Neuronal stem cell (in vitro differentiated cells): ENCODE results near the gene CFAP43.

ENCODE experiments used
- DNase-seq: peaks from one replicate; pipeline ENCODE4 v3.0.0-alpha.2; 2013; ENCODE audit warnings: low spot score
- H2AFZ ChIP-seq: one replicate; pipeline ENCODE4 v1.6.1; 2013; ENCODE audit warnings: mild to moderate bottlenecking, low read length, inconsistent platforms
- H2AK5ac ChIP-seq: 2 replicates; pipeline ENCODE4 v1.6.1; 2013; ENCODE audit warnings: low read depth, mild to moderate bottlenecking, inconsistent platforms, low read length, moderate library complexity, mixed read lengths
- H2BK120ac ChIP-seq: 2 replicates; pipeline ENCODE4 v1.6.1; 2013; ENCODE audit warnings: low read depth, mild to moderate bottlenecking, inconsistent platforms, low read length, moderate library complexity, mixed read lengths
- H2BK12ac ChIP-seq: one replicate; pipeline ENCODE4 v1.6.1; 2013; ENCODE audit warnings: low read length, inconsistent platforms
- H2BK15ac ChIP-seq: 2 replicates; pipeline ENCODE4 v1.6.1; 2013; ENCODE audit warnings: mild to moderate bottlenecking, low read length, inconsistent platforms, mixed read lengths
- H2BK5ac ChIP-seq: one replicate; pipeline ENCODE4 v1.6.1; 2013; ENCODE audit warnings: inconsistent platforms, mild to moderate bottlenecking, low read length, moderate library complexity
- H3K14ac ChIP-seq: one replicate; pipeline ENCODE4 v1.6.1; 2013; ENCODE audit warnings: low read length, inconsistent platforms
- H3K18ac ChIP-seq: 2 replicates; pipeline ENCODE4 v1.6.1; 2013; ENCODE audit warnings: low read length, inconsistent platforms
- H3K23ac ChIP-seq: 2 replicates; pipeline ENCODE4 v1.6.1; 2013; ENCODE audit warnings: low read depth, mild to moderate bottlenecking, mixed read lengths, low read length, inconsistent platforms; ENCODE audit not compliant: poor library complexity
- H3K27ac ChIP-seq: replicated peaks from 3 replicates; pipeline ENCODE4 v1.5.1; 2013; ENCODE audit warnings: low read length, inconsistent platforms
- H3K27me3 ChIP-seq, 3 experiments: 2 replicates each; pipeline ENCODE4 v1.6.1; 2013; ENCODE audit warnings: low read length in 3 of 3, mild to moderate bottlenecking in 2 of 3, inconsistent platforms in 1 of 3, low read depth in 1 of 3, mixed read lengths in 1 of 3, moderate library complexity in 1 of 3; ENCODE audit not compliant: control insufficient read depth in 3 of 3, insufficient read depth in 3 of 3
- H3K36me3 ChIP-seq, 2 donors: replicated peaks in 1 of 2; 2 replicates each; pipeline ENCODE4 v1.6.1; 2013; ENCODE audit warnings: low read length in 2 of 2; ENCODE audit not compliant: control insufficient read depth in 2 of 2, insufficient read depth in 2 of 2
- H3K4ac ChIP-seq: 2 replicates; pipeline ENCODE4 v1.6.1; 2013; ENCODE audit warnings: inconsistent platforms, mild to moderate bottlenecking, low read length, moderate library complexity
- H3K4me1 ChIP-seq, 2 donors: 1 replicate in 1 of 2; 2 replicates in 1 of 2; pipeline ENCODE4 v1.6.1; 2013; ENCODE audit warnings: low read length in 2 of 2, low read depth in 1 of 2; ENCODE audit not compliant: control insufficient read depth in 2 of 2, insufficient read depth in 1 of 2
- H3K4me2 ChIP-seq: one replicate; pipeline ENCODE4 v1.6.1; 2013; ENCODE audit warnings: mild to moderate bottlenecking, low read length, inconsistent platforms; ENCODE audit not compliant: insufficient read depth, poor library complexity, severe bottlenecking
- H3K4me3 ChIP-seq, 2 donors: 2 replicates each; pipeline ENCODE4 v1.5.1; 2013; ENCODE audit warnings: low read length in 2 of 2, mild to moderate bottlenecking in 2 of 2, inconsistent platforms in 1 of 2, moderate library complexity in 1 of 2
- H3K79me1 ChIP-seq: one replicate; pipeline ENCODE4 v1.6.1; 2013; ENCODE audit warnings: low read depth, mild to moderate bottlenecking, inconsistent platforms, low read length, moderate library complexity
- H3K9ac ChIP-seq: one replicate; pipeline ENCODE4 v1.6.1; 2013; ENCODE audit warnings: mild to moderate bottlenecking, low read depth, low read length, inconsistent platforms; ENCODE audit not compliant: poor library complexity
- H3K9me3 ChIP-seq, 2 donors: replicated peaks in 1 of 2; 2 replicates each; pipeline versions ENCODE3 to v1.6.1; 2013; ENCODE audit warnings: low read length in 2 of 2, mild to moderate bottlenecking in 2 of 2, inconsistent platforms in 1 of 2, low read depth in 1 of 2, mixed read lengths in 1 of 2, moderate library complexity in 1 of 2; ENCODE audit not compliant: control insufficient read depth in 2 of 2, insufficient read depth in 1 of 2
- H4K8ac ChIP-seq: one replicate; pipeline ENCODE4 v1.6.1; 2013; ENCODE audit warnings: low read depth, mild to moderate bottlenecking, inconsistent platforms, low read length, moderate library complexity
- H4K91ac ChIP-seq: one replicate; pipeline ENCODE4 v1.6.1; 2013; ENCODE audit warnings: low read length, low read depth, mild to moderate bottlenecking, inconsistent platforms; ENCODE audit not compliant: poor library complexity
- WGBS, 2 donors: extraction: QIAGEN DNeasy Blood & Tissue Kit; methylation state at CpG; one replicate each; pipeline ENCODE4 v1.1.7; 2013; ENCODE audit warnings: missing lambda C conversion rate in 2 of 2, mixed read lengths in 1 of 2; ENCODE audit not compliant: insufficient read length in 2 of 2, insufficient replicate concordance in 1 of 2; ENCODE audit errors: extremely low coverage in 2 of 2; 5-methylcytosine and 5-hydroxymethylcytosine counted together

Gene CFAP43

GRCh38 chr10:104268713-104269645, 36.8 kb upstream of the CFAP43 start, which contains the start of gene GSTO2:
Gene GSTO2, plus strand, starts transcription at chr10:104269184. Its CDS starts 5,732 bp downstream, at chr10:104274916.
- H2BK5ac ChIP-seq = no peak within 1 kb of the TSS
- no peaks in the 10 kb centered on the region for H3K9me3 ChIP-seq
- H2BK120ac ChIP-seq = no peak within 1 kb of the TSS
- peaks cover 0 to 45% of the 10 kb centered on the region in 2 donors for H3K36me3 ChIP-seq
- peak within 1 kb of the TSS; percentile 95 for H2AFZ ChIP-seq
- H3K4me1 ChIP-seq = peaks cover 4 to 7% of the 10 kb centered on the region in 2 donors
- no peak within 1 kb of the TSS for H4K91ac ChIP-seq
- no CpG with 5 or more reads among the region's 59 CpGs for WGBS, 2 donors
- H3K9ac ChIP-seq = peak within 1 kb of the TSS; percentile 76
- H3K4me2 ChIP-seq = peak within 1 kb of the TSS; percentile 92
- H2BK12ac ChIP-seq = no peak within 1 kb of the TSS
- peak within 1 kb of the TSS; percentile 32 for H3K27ac ChIP-seq
- H3K14ac ChIP-seq = no peak within 1 kb of the TSS
- DNase-seq = peak; percentile 94
- H3K27me3 ChIP-seq = no peaks in the 10 kb centered on the region
- no peak within 1 kb of the TSS for H2BK15ac ChIP-seq
- H3K23ac ChIP-seq = peak within 1 kb of the TSS; percentile 61
- no peak within 1 kb of the TSS for H4K8ac ChIP-seq
- H3K4me3 ChIP-seq = peak within 1 kb of the TSS; percentile 90 to 98
- peaks cover 2% of the 10 kb centered on the region for H3K79me1 ChIP-seq
- H3K4ac ChIP-seq = no peak within 1 kb of the TSS
- H2AK5ac ChIP-seq = no peak within 1 kb of the TSS
- H3K18ac ChIP-seq = peak within 1 kb of the TSS; percentile 92

- no peak overlapping the region for H4K91ac ChIP-seq
- H3K4ac ChIP-seq = no peak overlapping the region
- H4K8ac ChIP-seq = no peak overlapping the region
- H3K18ac ChIP-seq = peak overlapping the region; percentile 92
- H3K9me3 ChIP-seq = no peaks in the 10 kb centered on the region
- H3K27me3 ChIP-seq = no peaks in the 10 kb centered on the region
- no peak overlapping the region for H2BK120ac ChIP-seq
- H3K23ac ChIP-seq = peak overlapping the region; percentile 61
- peak overlapping the region; percentile 92 for H3K4me2 ChIP-seq
- peaks cover 0 to 51% of the 10 kb centered on the region in 2 donors for H3K36me3 ChIP-seq
- peaks cover 2% of the 10 kb centered on the region for H3K79me1 ChIP-seq
- no peak overlapping the region for H2BK12ac ChIP-seq
- WGBS, 2 donors = no CpG with 5 or more reads among the region's 10 CpGs
- no peak overlapping the region for H2BK15ac ChIP-seq
- H3K27ac ChIP-seq = no peak overlapping the region
- no peak overlapping the region for H3K14ac ChIP-seq
- H2BK5ac ChIP-seq = no peak overlapping the region
- peaks cover 4 to 7% of the 10 kb centered on the region in 2 donors for H3K4me1 ChIP-seq
- peak overlapping the region; percentile 95 for H2AFZ ChIP-seq
- DNase-seq = no peak
- no peak overlapping the region for H2AK5ac ChIP-seq
- H3K4me3 ChIP-seq = peak overlapping the region; percentile 90 to 98
- H3K9ac ChIP-seq = peak overlapping the region; percentile 76
Observed at GRCh38 chr10:104268405-104268712, 36.2 kb upstream of the CFAP43 start.

- no peak overlapping the region for H3K18ac ChIP-seq
- no peak overlapping the region for H4K91ac ChIP-seq
- peaks cover 4 to 7% of the 10 kb centered on the region in 2 donors for H3K4me1 ChIP-seq
- H3K9ac ChIP-seq = no peak overlapping the region
- no peak overlapping the region for H4K8ac ChIP-seq
- peaks cover 0 to 56% of the 10 kb centered on the region in 2 donors for H3K36me3 ChIP-seq
- no CpG with 5 or more reads among the region's 14 CpGs for WGBS, 2 donors
- no peaks in the 10 kb centered on the region for H3K9me3 ChIP-seq
- H3K27me3 ChIP-seq = no peaks in the 10 kb centered on the region
- no peak overlapping the region for H3K23ac ChIP-seq
- no peak for DNase-seq
- no peak overlapping the region for H2BK5ac ChIP-seq
- H3K4ac ChIP-seq = no peak overlapping the region
- H2AFZ ChIP-seq = no peak overlapping the region
- H3K14ac ChIP-seq = no peak overlapping the region
- no peak overlapping the region for H2AK5ac ChIP-seq
- H2BK120ac ChIP-seq = no peak overlapping the region
- H3K4me2 ChIP-seq = peak overlapping the region; percentile 92
- H3K27ac ChIP-seq = no peak overlapping the region
- H2BK15ac ChIP-seq = no peak overlapping the region
- peak overlapping the region; percentile 90 to 98 for H3K4me3 ChIP-seq
- no peak overlapping the region for H2BK12ac ChIP-seq
- peaks cover 2% of the 10 kb centered on the region for H3K79me1 ChIP-seq
Observed at GRCh38 chr10:104267721-104268404, 35.7 kb upstream of the CFAP43 start.

- Histone ChIP-seq H4K8ac (no peak overlapping the region), H2BK120ac (no peak overlapping the region), H3K27ac (no peak overlapping the region), H3K4me1 (peaks cover 4 to 7% of the 10 kb centered on the region in 2 donors), H3K9ac (no peak overlapping the region), H3K4ac (no peak overlapping the region), H3K36me3 (peaks cover 2 to 86% of the 10 kb centered on the region in 2 donors), H3K23ac (no peak overlapping the region), H4K91ac (no peak overlapping the region), H3K27me3 (no peaks in the 10 kb centered on the region), H2AFZ (no peak overlapping the region), H3K18ac (no peak overlapping the region), H2BK12ac (no peak overlapping the region), H2BK5ac (no peak overlapping the region), H3K4me2 (no peak overlapping the region), H3K79me1 (peaks cover 2% of the 10 kb centered on the region), H2AK5ac (no peak overlapping the region), H3K4me3 (no peak overlapping the region), H3K14ac (no peak overlapping the region), H3K9me3 (no peaks in the 10 kb centered on the region), H2BK15ac (no peak overlapping the region)
- no peak for DNase-seq
- no CpG with 5 or more reads among the region's 5 CpGs for WGBS, 2 donors
Observed at GRCh38 chr10:104264783-104265182, 32.6 kb upstream of the CFAP43 start.
